ENCODE data around the gene SVEP1.

The SVEP1 gene

DNA sequence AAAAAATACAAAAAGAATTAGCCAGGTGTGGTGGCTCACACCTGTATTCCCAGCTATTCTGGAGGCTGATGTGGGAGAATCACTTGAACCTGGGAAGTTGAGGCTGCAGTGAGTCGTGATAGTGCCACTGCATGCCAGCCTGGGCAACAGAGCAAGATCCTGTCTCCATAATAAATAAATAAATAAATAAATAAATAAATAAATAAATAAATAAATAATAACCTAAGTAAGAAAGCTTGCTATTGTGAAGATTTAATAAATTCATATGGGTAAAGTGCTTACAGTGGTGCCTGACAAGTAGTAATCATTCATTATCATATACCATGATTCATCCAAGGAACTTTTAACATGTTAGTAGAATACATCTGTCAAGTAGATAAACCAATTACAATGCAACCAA lies 13.4 kb downstream of the SVEP1 start:
- WGBS (ENCODE audit: insufficient coverage) = no CpG with 5 or more reads among the region's 1 CpG
- Histone ChIP-seq H3K4me3 (ENCODE audit: control insufficient read depth in 1 of 7, extremely low read depth in 1 of 7, insufficient read depth in 4 of 7, low read depth in 2 of 7, low read length in 6 of 7) (no peak overlapping the region), H3K27ac (ENCODE audit: insufficient read depth in 1 of 2, low read depth in 1 of 2, low read length in 2 of 2, poor library complexity in 1 of 2, severe bottlenecking in 2 of 2) (no peak overlapping the region), H3K9me3 (ENCODE audit: control extremely low read depth in 1 of 5, control insufficient read depth in 4 of 5, insufficient read depth in 2 of 5, low read depth in 1 of 5, low read length in 4 of 5) (no peaks in the 10 kb centered on the region), H3K36me3 (ENCODE audit: control insufficient read depth in 4 of 4, insufficient read depth in 4 of 4, low read length in 3 of 4) (no peaks in the 10 kb centered on the region), H3K4me1 (ENCODE audit: control extremely low read depth in 1 of 4, control insufficient read depth in 4 of 4, insufficient read depth in 4 of 4, low read length in 3 of 4) (no peaks in the 10 kb centered on the region), H3K27me3 (replicated peaks in 2 of 5; ENCODE audit: control insufficient read depth in 4 of 5, insufficient read depth in 5 of 5, low read length in 4 of 5) (peaks cover 0 to 6% (median 0%) of the 10 kb centered on the region in 5 experiments)
- ChIA-PET CTCF (no interaction called here), POLR2A (no interaction called here)
- no peak for DNase-seq

DNA sequence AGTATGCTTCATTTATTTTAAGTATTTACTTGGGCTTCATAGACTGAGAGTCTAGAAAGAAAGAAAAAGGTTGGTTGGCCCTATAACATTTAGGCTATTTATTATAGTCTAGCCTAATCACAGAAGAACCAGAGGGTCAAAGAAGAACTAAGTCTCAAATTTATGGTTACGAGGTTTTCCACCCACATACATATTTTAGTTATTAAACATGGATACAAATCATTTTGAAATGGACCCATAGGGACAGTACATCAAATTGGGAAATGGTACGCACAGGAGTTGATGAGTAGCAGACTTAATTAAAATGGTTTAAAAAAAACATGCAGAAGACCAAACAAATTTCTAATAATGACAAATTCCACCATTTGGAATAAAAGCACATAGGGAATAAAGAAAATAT lies 17.7 kb downstream of the SVEP1 start:
- Histone ChIP-seq H3K9me3 (ENCODE audit: control extremely low read depth in 1 of 5, control insufficient read depth in 4 of 5, insufficient read depth in 2 of 5, low read depth in 1 of 5, low read length in 4 of 5) (no peaks in the 10 kb centered on the region), H3K36me3 (ENCODE audit: control insufficient read depth in 4 of 4, insufficient read depth in 4 of 4, low read length in 3 of 4) (no peaks in the 10 kb centered on the region), H3K27ac (ENCODE audit: insufficient read depth in 1 of 2, low read depth in 1 of 2, low read length in 2 of 2, poor library complexity in 1 of 2, severe bottlenecking in 2 of 2) (no peak overlapping the region), H3K4me3 (ENCODE audit: control insufficient read depth in 1 of 7, extremely low read depth in 1 of 7, insufficient read depth in 4 of 7, low read depth in 2 of 7, low read length in 6 of 7) (no peak overlapping the region), H3K27me3 (replicated peaks in 2 of 5; ENCODE audit: control insufficient read depth in 4 of 5, insufficient read depth in 5 of 5, low read length in 4 of 5) (peaks cover 0 to 2% (median 0%) of the 10 kb centered on the region in 5 experiments), H3K4me1 (ENCODE audit: control extremely low read depth in 1 of 4, control insufficient read depth in 4 of 4, insufficient read depth in 4 of 4, low read length in 3 of 4) (no peaks in the 10 kb centered on the region)
- CTCF ChIA-PET = no interaction called here
- no peak for DNase-seq
- POLR2A ChIA-PET = no interaction called here
- no CpG with 5 or more reads among the region's 2 CpGs for WGBS (ENCODE audit: insufficient coverage)

DNA sequence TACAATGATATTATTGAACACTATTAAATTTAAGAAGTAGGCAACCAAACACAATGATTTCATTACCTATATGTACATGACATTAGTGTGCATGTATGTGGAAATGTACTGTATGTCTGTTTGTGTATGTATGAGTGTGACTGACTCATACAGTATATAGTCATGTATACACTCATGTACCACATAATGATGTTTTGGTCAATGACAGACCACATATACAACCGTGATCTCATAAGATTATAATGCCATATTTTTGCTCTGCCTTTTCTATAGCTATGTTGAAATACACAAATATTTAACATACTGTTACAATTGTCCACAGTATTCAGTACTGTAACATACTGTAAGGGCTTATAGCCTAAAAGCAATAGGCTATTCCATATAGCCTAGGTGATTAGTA lies 19.7 kb downstream of the SVEP1 start:
- H3K9me3 ChIP-seq (ENCODE audit: control extremely low read depth in 1 of 5, control insufficient read depth in 4 of 5, insufficient read depth in 2 of 5, low read depth in 1 of 5, low read length in 4 of 5) = no peaks in the 10 kb centered on the region
- ChIA-PET CTCF (interaction anchor here (0.6 kb wide), 1 partner anchor 902 kb away, joined by 3 read pairs; no protein-coding TSS in a partner anchor), POLR2A (no interaction called here)
- H3K27me3 ChIP-seq (replicated peaks in 2 of 5; ENCODE audit: control insufficient read depth in 4 of 5, insufficient read depth in 5 of 5, low read length in 4 of 5) = peaks cover 0 to 5% (median 0%) of the 10 kb centered on the region in 5 experiments
- no CpG with 5 or more reads among the region's 1 CpG for WGBS (ENCODE audit: insufficient coverage)
- no peaks in the 10 kb centered on the region for H3K4me1 ChIP-seq (ENCODE audit: control extremely low read depth in 1 of 4, control insufficient read depth in 4 of 4, insufficient read depth in 4 of 4, low read length in 3 of 4)
- H3K4me3 ChIP-seq (ENCODE audit: control insufficient read depth in 1 of 7, extremely low read depth in 1 of 7, insufficient read depth in 4 of 7, low read depth in 2 of 7, low read length in 6 of 7) = no peak overlapping the region
- H3K27ac ChIP-seq (ENCODE audit: insufficient read depth in 1 of 2, low read depth in 1 of 2, low read length in 2 of 2, poor library complexity in 1 of 2, severe bottlenecking in 2 of 2) = no peak overlapping the region
- DNase-seq = no peak
- no peaks in the 10 kb centered on the region for H3K36me3 ChIP-seq (ENCODE audit: control insufficient read depth in 4 of 4, insufficient read depth in 4 of 4, low read length in 3 of 4)

DNA sequence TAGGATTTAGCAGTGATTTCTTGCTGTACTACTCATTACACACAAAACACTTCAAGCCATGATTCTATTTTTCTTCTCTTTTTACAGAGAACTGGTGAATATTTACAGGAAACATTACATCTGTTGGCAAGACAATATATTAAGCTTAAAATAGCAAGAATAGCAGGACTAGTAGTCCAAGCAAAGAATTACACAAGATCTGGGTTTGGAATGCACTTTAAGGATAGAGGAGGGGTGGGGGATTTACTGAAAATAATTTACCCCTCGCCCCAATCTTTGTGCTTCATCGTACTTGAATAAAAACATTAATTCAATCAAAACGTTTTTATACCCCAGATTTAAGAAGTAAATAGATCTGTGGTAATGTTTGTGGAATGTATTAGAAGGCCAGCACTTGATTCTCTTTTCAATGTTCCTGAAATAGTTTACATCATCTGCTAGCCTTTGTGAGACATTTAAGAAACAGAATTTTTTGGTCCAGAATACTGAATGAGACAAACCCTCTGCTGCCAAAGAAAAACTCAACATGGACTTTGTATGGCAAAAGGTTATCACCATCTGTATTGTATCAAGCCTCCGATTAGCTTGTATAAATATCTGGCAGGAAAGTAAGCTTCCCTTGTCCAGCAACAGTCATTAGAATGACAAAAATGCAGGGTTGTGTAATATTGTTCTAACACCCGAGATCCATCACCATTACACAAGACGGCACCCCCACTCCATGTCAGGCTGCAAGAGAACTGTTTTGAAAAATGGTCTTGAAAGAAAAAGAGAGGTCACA lies 23.8 kb downstream of the SVEP1 start:
- H3K36me3 ChIP-seq (ENCODE audit: control insufficient read depth in 4 of 4, insufficient read depth in 4 of 4, low read length in 3 of 4) = no peaks in the 10 kb centered on the region
- WGBS (ENCODE audit: insufficient coverage) = 79% methylated on average over 3 of the region's 6 CpGs
- no peaks in the 10 kb centered on the region for H3K4me1 ChIP-seq (ENCODE audit: control extremely low read depth in 1 of 4, control insufficient read depth in 4 of 4, insufficient read depth in 4 of 4, low read length in 3 of 4)
- no peak for DNase-seq
- peaks cover 0 to 5% (median 0%) of the 10 kb centered on the region in 5 experiments for H3K27me3 ChIP-seq (replicated peaks in 2 of 5; ENCODE audit: control insufficient read depth in 4 of 5, insufficient read depth in 5 of 5, low read length in 4 of 5)
- H3K27ac ChIP-seq (ENCODE audit: insufficient read depth in 1 of 2, low read depth in 1 of 2, low read length in 2 of 2, poor library complexity in 1 of 2, severe bottlenecking in 2 of 2) = no peak overlapping the region
- H3K9me3 ChIP-seq (ENCODE audit: control extremely low read depth in 1 of 5, control insufficient read depth in 4 of 5, insufficient read depth in 2 of 5, low read depth in 1 of 5, low read length in 4 of 5) = no peaks in the 10 kb centered on the region
- ChIA-PET POLR2A (no interaction called here), CTCF (no interaction called here)
- H3K4me3 ChIP-seq (ENCODE audit: control insufficient read depth in 1 of 7, extremely low read depth in 1 of 7, insufficient read depth in 4 of 7, low read depth in 2 of 7, low read length in 6 of 7) = no peak overlapping the region

DNA sequence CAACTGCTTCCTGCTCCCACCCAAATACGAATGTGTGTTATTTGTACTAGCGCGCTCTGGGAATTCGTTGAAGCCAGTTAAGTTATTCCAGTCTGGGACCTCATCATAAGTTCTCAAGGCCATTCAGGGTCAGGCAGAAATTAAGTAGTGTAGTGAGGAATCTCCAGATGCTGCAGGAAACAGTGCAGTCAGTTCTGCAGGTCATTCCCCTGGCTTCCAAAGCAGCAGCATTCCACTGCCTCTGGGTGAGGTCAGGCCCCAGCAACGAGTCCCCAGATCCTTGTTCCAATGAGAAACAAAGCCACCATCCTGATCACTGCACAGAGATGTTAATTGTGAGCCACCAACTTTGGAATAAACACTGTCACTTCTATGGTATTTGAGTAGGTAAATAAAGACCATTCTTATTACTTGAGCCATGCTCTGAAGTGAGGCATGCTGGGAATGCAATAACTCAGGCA lies 33.1 kb downstream of the SVEP1 start:
- Histone ChIP-seq H3K9me3 (ENCODE audit: control extremely low read depth in 1 of 5, control insufficient read depth in 4 of 5, insufficient read depth in 2 of 5, low read depth in 1 of 5, low read length in 4 of 5) (no peaks in the 10 kb centered on the region), H3K36me3 (ENCODE audit: control insufficient read depth in 4 of 4, insufficient read depth in 4 of 4, low read length in 3 of 4) (no peaks in the 10 kb centered on the region), H3K27ac (ENCODE audit: insufficient read depth in 1 of 2, low read depth in 1 of 2, low read length in 2 of 2, poor library complexity in 1 of 2, severe bottlenecking in 2 of 2) (no peak overlapping the region), H3K4me1 (ENCODE audit: control extremely low read depth in 1 of 4, control insufficient read depth in 4 of 4, insufficient read depth in 4 of 4, low read length in 3 of 4) (no peaks in the 10 kb centered on the region), H3K4me3 (ENCODE audit: control insufficient read depth in 1 of 7, extremely low read depth in 1 of 7, insufficient read depth in 4 of 7, low read depth in 2 of 7, low read length in 6 of 7) (no peak overlapping the region), H3K27me3 (replicated peaks in 2 of 5; ENCODE audit: control insufficient read depth in 4 of 5, insufficient read depth in 5 of 5, low read length in 4 of 5) (peaks cover 0 to 1% (median 0%) of the 10 kb centered on the region in 5 experiments)
- 98% methylated on average over 5 of the region's 5 CpGs for WGBS (ENCODE audit: insufficient coverage)
- POLR2A ChIA-PET = no interaction called here
- DNase-seq = no peak
- CTCF ChIA-PET = no interaction called here

DNA sequence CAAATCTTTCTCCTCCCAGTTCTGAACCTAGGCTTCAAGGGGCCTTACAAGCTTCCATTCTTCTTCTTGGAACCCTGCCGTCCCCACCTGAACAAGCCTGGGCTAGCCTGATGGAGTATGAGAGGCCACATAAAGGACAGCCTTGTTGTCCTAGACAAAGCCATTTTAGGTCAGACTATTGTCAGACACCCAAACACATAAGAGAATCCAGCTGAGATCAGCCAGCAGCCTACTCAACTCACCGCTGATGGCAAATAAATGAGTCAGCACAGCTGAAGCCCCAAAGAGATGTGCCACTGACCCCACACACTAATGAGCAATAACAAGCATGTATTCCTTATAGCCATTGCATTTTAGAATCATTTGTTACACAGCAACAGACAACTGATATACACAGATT lies 33.8 kb downstream of the SVEP1 start:
- Histone ChIP-seq H3K9me3 (ENCODE audit: control extremely low read depth in 1 of 5, control insufficient read depth in 4 of 5, insufficient read depth in 2 of 5, low read depth in 1 of 5, low read length in 4 of 5) (no peaks in the 10 kb centered on the region), H3K4me1 (ENCODE audit: control extremely low read depth in 1 of 4, control insufficient read depth in 4 of 4, insufficient read depth in 4 of 4, low read length in 3 of 4) (no peaks in the 10 kb centered on the region), H3K36me3 (ENCODE audit: control insufficient read depth in 4 of 4, insufficient read depth in 4 of 4, low read length in 3 of 4) (no peaks in the 10 kb centered on the region), H3K4me3 (ENCODE audit: control insufficient read depth in 1 of 7, extremely low read depth in 1 of 7, insufficient read depth in 4 of 7, low read depth in 2 of 7, low read length in 6 of 7) (no peak overlapping the region), H3K27me3 (replicated peaks in 2 of 5; ENCODE audit: control insufficient read depth in 4 of 5, insufficient read depth in 5 of 5, low read length in 4 of 5) (peaks cover 0 to 1% (median 0%) of the 10 kb centered on the region in 5 experiments), H3K27ac (ENCODE audit: insufficient read depth in 1 of 2, low read depth in 1 of 2, low read length in 2 of 2, poor library complexity in 1 of 2, severe bottlenecking in 2 of 2) (no peak overlapping the region)
- ChIA-PET POLR2A (no interaction called here), CTCF (interaction anchor here (0.6 kb wide), 1 partner anchor 327 kb away, joined by 3 read pairs; no protein-coding TSS in a partner anchor)
- WGBS (ENCODE audit: insufficient coverage) = 100% methylated on average over 1 of the region's 2 CpGs
- DNase-seq = no peak

DNA sequence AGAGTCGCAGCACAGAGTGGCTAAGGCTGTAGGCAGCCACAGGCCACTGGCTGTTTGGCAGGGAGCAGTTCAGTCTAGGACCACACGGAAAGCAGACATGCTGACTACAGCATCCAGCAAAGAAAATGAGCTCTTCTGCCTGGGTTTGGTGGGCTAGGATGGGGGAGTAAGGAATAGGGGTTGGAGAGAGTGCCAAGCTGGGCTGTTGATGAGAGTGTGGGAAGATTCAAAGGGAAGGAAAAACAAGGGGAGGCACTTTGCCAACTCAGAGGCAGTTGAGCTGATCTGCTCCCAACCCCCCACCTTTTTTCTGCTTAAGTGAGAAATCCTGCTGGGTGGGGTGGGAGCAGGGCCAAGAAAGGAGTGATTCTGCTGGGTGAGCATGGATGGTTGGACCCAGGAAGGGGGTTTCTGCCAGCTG lies 35.9 kb downstream of the SVEP1 start:
- Histone ChIP-seq H3K9me3 (ENCODE audit: control extremely low read depth in 1 of 5, control insufficient read depth in 4 of 5, insufficient read depth in 2 of 5, low read depth in 1 of 5, low read length in 4 of 5) (no peaks in the 10 kb centered on the region), H3K36me3 (ENCODE audit: control insufficient read depth in 4 of 4, insufficient read depth in 4 of 4, low read length in 3 of 4) (no peaks in the 10 kb centered on the region), H3K27me3 (replicated peaks in 2 of 5; ENCODE audit: control insufficient read depth in 4 of 5, insufficient read depth in 5 of 5, low read length in 4 of 5) (peaks cover 0 to 1% (median 0%) of the 10 kb centered on the region in 5 experiments), H3K4me1 (ENCODE audit: control extremely low read depth in 1 of 4, control insufficient read depth in 4 of 4, insufficient read depth in 4 of 4, low read length in 3 of 4) (no peaks in the 10 kb centered on the region), H3K4me3 (ENCODE audit: control insufficient read depth in 1 of 7, extremely low read depth in 1 of 7, insufficient read depth in 4 of 7, low read depth in 2 of 7, low read length in 6 of 7) (no peak overlapping the region), H3K27ac (ENCODE audit: insufficient read depth in 1 of 2, low read depth in 1 of 2, low read length in 2 of 2, poor library complexity in 1 of 2, severe bottlenecking in 2 of 2) (no peak overlapping the region)
- DNase-seq = no peak
- ChIA-PET CTCF (no interaction called here), POLR2A (no interaction called here)
- WGBS (ENCODE audit: insufficient coverage) = 93% methylated on average over 2 of the region's 2 CpGs

All from common myeloid progenitor, CD34-positive (primary cell).